GM19099 (cell line): ENCODE measurements around the gene SMG9.

Experiments
- POLR2A ChIP-seq: IDR thresholded peaks from 3 replicates; pipeline ENCODE4 v1.6.1; 2011; ENCODE audit warnings: low read depth; ENCODE audit not compliant: insufficient read length; ENCODE audit errors: extremely low read depth

The SMG9 gene

DNA sequence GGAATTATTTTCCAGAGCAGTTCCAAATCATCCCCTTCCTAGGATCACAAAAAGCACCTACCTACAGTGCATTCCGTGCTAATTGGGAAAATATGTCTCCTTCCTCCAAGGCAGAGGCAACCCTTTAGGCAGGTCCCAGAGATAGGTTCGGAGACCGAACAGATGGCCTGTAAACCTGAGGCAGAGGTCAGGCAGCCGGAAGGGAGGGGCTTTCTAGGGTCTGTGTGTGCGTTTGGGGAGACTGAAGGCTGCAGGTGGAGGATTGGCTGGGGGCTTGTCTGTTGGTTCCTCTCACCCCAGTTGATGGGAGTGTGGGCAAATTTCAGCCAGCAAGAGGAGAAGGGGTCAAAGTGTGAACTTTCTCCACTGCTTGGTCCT is 19.0 kb upstream of the SMG9 start:
- no peak for TF ChIP-seq POLR2A

DNA sequence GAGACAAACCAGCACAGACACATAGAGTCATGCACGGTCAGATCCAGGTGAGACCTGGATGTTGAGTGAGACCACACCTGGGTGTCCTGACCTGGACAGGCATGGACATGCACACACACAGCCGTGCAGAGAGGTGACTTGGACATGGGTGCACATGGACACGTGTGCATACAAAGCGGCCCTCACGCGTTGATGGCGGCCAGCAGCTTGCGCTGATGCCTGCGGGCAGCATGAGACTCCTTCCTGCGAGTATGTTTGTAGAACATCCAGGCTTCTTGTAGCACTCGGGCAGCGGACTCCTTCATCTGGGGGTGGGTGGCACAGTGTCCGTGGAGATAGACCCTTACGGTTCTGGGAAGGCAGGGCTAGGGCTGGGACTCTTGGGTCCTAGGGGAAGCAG is 14.5 kb upstream of the SMG9 start:
- TF ChIP-seq POLR2A = no peak

- TF ChIP-seq POLR2A = no peak
Measured at GRCh38 chr19:43768273-43769050, 13.7 kb upstream of the SMG9 start.

GRCh38 chr19:43767818-43768217 is 13.1 kb upstream of the SMG9 start:
- TF ChIP-seq POLR2A = no peak

GRCh38 chr19:43767316-43767715 is 12.6 kb upstream of the SMG9 start:
- TF ChIP-seq POLR2A = no peak

- TF ChIP-seq POLR2A = no peak
Measured at GRCh38 chr19:43766755-43767043, 11.9 kb upstream of the SMG9 start.

GRCh38 chr19:43765109-43765876 is 10.5 kb upstream of the SMG9 start:
- peak; percentile 42 for TF ChIP-seq POLR2A

GRCh38 chr19:43763473-43763939 is 8.7 kb upstream of the SMG9 start:
- peak; percentile 43 for TF ChIP-seq POLR2A

DNA sequence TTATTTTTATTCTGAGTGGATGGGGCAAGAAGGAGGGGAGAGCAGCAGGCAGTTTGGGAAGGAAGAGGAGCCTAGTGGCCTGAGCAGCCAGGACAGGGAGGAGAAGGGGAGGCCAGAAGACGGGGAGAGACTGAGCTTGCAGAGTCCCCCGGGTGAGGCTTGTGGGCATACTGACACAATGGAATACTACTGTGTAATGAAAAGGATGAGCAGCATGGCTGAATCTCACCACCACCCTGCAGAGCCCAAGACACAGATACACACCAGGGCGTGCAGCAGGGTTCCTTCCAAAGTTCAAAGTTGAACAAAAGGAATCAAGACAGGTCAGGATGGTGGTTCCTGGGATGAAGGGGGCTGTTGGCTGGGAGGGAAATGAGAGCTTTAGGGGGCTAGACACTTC is 8.1 kb upstream of the SMG9 start:
- no peak for TF ChIP-seq POLR2A

GRCh38 chr19:43760941-43761340 is 6.2 kb upstream of the SMG9 start:
- no peak for TF ChIP-seq POLR2A

- TF ChIP-seq POLR2A = no peak
Measured at GRCh38 chr19:43759515-43759914, 4.8 kb upstream of the SMG9 start.

DNA sequence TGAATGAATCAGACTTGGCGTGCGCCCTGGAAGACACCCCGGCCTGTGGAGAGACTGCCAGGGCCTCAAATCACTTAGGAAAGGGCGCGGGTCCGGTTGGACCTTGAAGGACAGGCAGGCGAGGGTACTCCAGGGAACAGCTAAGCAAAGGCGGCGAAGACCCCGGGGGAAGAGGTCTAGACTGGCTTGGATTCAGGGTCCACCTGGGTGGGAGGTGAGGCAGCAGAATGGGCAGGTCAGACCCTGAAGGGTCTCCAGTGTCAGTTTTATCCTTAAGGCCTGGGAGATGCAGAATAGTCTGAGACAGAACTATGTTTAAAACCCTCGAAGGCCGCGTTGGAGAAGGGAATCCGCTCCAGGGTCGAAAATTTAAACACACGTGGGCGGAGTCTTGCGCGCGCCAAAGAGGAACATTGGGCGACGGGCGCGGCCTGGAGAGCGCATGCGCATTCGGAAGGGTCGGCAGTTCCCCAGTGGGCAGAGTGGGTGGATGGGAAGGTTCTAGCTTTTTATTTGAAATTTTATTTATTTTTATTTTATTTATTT is 567 bp upstream of the SMG9 start:
- TF ChIP-seq POLR2A = peak; percentile 61

- TF ChIP-seq POLR2A = no peak
Measured at GRCh38 chr19:43754253-43754502, 584 bp downstream of the SMG9 start.

- TF ChIP-seq POLR2A = no peak
Measured at GRCh38 chr19:43752287-43752875, 2.4 kb downstream of the SMG9 start.

DNA sequence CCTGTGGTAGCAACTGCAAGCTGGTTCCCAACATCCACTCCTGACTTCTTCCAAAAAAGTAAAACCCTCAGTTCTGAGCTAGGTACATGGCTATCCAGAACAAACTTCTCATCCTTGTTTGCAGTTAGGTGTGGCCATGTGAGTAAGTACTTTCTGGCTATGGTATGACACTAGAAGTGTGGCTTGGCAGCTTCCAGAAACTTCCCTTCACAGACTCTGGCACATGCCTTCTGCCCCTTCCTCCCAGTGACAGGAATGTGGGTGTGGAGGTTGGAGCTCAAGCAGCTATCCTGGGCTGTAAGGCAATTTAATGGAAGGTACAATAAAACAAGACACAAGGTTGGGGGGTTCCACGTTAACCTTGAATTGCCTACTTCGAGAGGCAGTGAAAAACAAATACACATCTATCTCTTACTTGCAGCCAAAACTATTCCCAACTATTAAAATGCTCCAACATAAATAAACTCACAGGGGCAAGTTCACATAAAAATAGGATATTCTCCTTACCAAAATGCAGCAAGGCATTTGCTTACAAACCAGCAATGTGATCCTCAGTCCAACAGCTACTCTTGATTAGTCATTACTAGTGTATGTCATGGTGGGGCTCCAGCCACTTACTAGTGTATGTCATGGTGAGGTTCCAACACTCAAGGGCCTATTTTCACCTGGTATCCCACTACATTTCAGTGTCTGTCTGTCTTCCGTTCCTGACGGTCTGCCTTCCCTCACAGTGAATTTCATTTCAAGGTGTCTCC is 3.1 kb downstream of the SMG9 start:
- TF ChIP-seq POLR2A = no peak
